GM21717 (cell line): ENCODE results near the gene STAT3.

ENCODE experiments used
- ATAC-seq: cut with Tn5 transposase; IDR thresholded peaks from one replicate; pipeline ENCODE4 v1.9.1; 2021; ENCODE audit warnings: mild to moderate bottlenecking, moderate library complexity; ENCODE audit not compliant: unreplicated experiment

Gene STAT3

DNA sequence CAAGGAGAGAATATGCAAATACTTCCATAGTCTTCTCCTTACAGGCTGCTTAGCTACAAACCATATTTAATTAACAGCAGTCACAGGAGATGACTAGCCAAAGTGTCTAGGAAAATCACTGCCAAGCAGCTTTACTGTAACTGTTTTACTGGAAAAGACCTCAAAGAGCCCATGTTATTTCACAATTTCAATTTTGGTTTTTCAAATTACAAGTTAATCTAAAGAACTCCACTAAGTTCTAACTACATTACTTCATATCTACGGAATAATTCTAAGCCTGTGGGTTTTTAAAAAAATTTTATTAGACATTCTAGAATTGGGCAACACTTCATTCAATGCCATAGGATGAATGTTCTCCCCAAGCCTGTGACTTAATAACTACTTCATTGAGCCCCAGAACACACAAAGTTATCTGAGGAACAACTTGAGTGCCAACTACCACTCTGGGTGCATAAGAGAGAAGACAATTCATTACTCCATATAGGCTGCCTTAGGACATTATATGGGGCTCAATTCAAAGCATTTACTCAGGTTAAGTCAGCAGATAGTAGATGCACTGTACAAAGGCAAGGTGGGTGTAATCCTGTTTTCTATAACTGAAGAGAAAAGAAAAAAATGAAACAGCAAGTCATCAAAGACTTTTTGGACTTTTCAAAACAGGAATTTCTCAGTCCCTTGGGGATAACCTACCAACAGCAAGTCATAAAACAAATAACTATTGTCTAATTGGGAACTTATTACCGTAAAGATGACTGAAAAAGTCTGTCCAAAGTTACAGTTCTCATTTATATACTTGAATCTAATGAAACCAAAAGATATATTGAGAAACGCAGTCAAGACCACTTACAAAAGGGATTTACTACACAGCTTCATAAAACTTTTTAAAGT, 33.0 kb downstream of the STAT3 start:
- no peak for ATAC-seq

DNA sequence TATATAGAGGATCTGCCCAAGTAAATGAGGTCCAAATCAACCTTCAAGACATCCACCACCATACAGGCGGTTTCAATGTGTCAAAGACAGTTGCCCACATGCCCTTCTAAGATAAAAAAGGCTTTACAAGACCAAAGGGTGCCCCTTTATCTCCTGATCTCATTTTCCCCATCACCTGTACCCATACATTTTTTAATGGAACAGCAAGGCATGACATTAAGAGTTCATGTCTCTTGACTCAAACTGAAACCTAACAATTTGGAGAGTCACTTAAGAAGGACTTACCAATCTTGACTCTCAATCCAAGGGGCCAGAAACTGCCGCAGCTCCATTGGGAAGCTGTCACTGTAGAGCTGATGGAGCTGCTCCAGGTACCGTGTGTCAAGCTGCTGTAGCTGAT, 40.1 kb downstream of the STAT3 start:
- ATAC-seq, result no peak

DNA sequence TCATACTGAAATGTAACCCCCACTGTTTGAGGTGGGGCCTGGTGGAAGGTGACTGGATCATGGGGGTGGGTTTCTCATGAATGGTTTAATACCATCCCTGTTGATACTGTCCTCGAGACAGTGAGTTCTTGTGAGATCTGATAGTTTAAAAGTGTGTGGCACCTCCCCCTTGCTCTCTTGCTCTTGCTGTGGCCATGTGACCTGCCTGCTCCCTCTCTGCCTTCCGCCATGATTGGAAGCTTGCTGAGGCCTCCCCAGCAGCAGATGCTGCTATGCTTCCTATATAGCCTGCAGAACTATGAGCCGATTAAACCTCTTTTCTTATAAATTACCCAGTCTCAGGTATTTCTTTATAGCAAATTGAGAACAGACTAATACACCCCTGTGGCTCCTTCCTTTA, 40.6 kb downstream of the STAT3 start:
- no peak for ATAC-seq

DNA sequence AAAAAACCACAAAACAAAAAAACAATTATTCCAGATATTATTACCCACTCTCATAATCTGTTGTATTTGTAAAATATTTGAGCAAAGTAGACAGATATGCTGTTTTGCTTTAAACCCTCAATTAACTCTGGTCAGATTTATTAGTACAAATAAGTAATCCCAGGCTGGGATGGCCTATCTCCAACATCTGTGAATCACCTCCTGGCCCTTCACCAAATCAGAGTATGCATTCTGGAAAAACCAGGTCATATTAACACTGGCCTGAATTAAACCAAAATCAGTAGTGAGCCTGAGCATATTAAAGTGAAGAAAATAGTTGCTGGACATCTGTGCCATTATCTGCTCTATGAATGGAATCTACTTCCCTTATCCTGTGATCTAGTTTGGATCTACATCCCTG, 41.0 kb downstream of the STAT3 start:
- no peak for ATAC-seq

DNA sequence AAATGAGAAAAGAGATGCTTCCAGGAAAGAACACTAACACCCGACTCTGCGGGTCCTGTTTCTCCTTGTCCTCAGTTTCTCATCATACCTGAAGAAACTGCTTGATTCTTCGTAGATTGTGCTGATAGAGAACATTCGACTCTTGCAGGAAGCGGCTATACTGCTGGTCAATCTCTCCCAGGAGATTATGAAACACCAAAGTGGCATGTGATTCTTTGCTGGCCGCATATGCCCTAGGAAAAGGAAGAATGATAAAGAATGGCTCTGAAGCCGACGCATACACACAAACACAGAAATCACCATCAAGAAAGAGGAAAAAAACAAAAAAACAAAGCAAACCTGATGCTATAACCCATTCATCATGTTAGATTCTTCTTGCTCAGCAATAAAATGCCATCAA, 41.8 kb downstream of the STAT3 start:
- ATAC-seq, result no peak

DNA sequence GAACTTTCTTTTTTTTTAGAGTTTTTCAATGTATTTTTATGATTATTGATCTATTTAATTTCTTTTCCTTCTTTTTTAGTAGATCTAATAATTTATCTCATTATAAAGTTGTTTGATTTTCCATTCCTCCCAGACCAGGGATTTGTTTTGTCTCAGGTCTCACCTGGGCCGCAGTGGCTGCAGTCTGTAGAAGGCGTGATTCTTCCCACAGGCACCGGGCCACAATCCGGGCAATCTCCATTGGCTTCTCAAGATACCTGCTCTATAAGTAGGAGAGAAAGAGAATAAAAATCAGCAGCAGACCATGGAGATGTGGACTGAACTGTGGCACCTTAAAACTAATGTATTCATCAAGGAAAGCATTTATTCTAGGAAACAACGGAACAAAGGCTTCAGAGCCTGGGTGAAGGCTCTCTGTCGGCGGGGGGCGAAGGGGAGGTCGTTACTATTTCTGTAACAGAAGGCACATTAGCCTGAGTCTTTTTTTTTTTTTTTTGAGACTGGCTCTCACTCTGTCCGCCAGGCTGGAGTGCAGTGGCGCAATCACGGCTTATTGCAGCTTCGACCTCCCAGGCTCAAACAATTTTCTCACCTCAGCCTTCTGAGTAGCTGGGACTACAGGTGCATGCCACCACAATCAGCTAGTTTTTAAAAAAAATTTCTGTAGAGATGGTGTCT, 42.7 kb downstream of the STAT3 start:
- no peak for ATAC-seq

DNA sequence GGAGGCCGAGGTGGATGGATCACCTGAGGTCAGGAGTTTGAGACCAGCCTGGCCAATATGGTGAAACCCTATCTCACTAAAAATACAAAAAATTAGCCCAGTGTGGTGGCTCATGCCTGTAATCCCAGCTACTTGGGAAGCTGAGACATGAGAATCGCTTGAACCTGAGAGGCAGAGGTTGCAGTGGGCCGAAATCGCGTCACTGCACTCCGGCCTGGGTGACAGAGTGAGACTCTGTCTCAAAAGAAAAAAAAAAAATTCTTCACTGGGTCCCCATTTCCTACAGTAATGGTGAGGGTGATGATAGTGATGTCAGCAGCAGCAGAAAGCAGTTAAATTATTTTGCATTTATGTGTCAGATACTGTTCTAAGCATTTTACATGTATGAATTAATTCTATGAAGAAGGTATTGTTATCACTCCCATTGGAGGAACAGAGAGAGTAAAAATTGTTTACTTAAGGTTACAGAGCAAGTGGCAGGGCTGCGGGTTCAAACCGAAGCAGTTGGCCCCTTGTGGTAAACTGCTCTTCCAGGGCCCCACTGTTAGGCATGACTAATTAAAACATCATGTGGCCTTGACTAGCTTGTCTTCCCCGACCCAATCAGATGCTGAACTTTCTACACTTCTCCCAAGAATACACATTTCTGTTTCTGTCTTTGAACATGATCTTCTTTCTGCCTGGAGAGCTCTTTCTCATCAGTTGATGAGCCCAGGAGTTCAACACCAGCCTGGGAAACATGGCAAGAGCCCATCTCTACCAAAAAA, 45.8 kb downstream of the STAT3 start:
- ATAC-seq, result no peak

DNA sequence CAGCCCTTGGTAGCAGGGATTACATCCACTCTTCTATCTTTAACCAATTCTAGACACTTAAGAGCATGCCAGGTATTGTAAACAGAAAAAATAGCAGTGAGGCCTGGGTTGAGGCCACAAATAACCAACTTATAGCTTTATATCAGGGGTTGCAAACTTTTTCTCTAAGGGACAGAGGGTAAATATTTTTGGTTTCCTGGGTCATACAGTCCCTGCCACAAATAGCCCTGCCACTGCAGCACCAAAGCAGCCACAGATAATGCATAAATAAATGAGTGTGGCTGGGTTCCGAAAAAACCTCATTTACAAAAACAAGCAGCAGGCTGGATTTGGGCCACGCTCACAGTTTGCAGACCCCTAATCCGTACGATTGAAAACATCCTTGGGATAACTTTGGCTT, 46.7 kb downstream of the STAT3 start:
- no peak for ATAC-seq

DNA sequence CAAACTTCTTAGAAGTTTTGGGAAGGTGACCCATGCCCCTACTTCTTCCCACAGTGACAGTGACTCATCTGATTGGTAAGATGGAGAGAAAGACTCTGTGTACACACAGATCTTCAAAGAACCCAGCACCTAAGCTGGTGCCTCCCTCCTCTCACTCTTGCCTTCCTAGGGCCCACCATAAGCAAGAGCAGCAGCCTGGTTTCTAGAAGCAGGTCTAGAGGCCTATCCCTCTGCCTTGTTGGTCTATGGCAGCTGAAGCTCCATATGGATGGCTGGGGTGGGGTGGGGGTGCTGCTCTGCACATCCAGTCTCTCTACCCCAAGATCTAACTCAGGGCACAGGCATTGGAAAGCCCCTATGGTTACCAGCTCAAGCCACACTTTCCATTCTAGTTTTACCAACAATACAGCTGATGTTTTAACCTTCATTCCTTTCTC, 47.5 kb downstream of the STAT3 start:
- ATAC-seq, result no peak

DNA sequence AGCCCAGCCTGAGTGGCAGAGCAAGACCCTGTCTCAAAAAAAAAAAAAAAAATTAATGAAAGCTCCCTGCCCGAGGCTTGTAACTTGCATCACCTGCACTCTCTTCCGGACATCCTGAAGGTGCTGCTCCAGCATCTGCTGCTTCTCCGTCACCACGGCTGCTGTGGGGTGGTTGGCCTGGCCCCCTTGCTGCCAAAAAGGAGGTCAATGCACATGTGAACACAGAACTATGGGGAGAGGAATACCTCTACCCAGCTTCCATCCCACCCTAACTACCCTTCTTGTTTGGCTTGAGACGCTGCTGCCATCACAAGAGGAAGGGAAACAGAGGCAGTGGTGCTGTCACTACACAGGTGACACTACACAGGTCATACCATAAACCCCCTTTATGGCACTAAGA, 49.0 kb downstream of the STAT3 start:
- ATAC-seq, result no peak

DNA sequence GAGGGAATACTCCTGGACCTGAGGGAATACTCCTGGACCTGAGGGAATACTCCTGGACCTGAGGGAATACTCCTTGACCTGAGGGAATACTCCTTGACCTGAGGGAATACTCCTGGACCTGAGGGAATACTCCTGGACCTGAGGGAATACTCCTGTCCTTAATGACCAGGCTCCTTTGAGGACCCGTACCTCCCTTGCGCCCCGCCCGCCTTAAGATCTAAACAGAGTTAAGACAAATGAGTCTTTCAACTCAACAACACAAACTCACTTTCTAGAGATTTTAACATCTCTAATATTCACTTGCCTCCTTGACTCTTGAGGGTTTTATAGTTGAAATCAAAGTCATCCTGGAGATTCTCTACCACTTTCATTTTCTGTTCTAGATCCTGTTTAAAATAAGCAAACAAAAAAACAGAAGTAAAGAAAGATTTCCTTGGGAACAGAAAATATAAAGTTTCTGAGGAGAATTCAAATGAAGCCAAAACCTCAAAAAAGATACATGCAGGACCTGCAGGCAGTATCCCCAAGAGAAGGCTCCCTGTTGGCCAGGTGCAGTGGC, 49.7 kb downstream of the STAT3 start:
- ATAC-seq, result no peak

DNA sequence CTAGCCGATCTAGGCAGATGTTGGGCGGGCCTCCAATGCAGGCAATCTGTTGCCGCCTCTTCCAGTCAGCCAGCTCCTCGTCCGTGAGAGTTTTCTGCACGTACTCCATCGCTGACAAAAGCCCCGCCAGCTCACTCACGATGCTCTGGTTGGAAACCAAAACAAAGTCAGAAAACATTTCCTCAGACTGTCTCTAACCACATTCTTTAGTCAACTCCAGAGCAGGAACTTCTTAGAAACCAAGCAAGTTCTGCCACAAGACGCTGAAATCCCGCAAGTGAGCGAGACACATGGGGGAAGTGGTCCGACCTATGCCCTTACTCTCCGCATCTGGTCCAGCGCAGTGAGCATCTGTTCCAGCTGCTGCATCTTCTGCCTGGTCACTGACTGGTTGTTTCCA, 50.8 kb downstream of the STAT3 start:
- peak; percentile 39 for ATAC-seq

DNA sequence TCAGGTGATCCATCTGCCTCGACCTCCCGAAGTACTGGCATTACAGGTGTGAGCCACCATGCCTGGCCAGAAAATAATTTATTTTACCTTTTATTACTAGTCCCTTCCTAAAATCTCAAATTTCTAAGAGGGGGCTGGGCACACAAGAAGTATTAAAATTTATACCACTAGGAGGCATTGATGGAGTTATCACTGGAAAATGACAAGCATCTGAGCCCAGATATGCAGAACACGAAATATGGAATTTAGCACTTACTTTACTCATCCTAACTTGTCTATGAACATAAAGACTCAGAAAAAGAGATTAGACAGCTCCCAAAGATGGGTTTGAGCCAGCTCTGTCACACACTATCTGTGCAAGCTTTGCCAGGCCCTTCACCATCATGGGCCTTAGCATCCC, 53.6 kb downstream of the STAT3 start:
- ATAC-seq, result no peak

DNA sequence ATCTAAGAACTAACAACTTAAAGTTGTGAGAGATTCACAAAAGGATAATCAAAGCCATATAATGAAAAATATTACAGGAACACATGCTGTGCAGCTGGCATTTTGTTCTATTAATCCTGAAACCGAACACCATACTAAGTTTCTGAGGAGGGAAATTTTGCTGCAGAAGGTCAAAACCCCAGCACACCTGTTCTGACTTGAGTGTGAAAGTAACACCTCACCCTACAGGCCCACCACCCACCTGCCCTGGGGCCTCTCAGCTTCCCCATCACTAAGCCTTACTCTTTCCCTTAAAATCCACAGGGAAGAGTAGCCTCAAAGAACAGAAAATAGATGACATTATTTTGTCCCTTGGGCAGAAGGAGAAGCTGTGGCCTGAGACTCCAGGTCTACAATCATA, 55.2 kb downstream of the STAT3 start:
- ATAC-seq, result peak; percentile 35

DNA sequence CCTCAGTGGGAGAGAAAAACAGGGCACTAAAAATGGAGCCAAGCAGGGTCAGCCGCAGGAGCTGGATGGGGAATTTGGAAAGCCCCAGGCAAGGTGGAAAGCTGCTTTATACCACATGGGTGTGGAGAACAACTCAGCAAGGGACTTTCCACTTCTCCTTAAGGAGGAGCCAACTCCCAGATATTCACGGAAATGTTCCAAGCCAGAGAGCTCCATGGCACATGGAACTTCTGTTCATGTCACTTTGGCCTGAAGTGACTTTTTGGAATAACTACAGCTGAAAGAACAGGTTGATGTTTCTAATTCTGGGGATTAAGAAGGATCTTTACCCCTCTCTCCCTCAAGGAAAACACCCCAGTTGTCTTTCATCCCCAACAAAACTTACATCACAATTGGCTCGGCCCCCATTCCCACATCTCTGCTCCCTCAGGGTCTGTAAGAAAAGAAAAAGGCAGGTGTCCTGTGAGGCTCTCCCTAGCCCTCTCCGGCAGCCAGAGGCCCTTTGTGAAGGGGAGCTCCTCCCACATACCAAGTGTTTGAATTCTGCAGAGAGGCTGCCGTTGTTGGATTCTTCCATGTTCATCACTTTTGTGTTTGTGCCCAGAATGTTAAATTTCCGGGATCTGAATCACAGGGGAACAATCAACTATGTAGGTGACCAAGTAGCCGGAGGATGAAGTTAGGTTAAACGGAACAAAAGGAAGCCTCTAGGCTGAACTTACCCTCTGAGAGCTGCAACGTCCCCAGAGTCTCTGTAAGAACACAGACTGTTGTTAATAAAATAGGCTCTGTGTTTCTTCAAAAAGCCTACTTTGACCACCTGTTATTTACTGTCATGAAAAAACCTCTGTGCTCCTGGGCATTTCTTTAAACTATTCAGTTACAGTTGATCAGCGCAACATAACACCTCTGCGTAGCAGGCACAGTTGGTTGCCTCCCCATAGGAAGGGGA, 58.9 kb downstream of the STAT3 start:
- no peak for ATAC-seq

DNA sequence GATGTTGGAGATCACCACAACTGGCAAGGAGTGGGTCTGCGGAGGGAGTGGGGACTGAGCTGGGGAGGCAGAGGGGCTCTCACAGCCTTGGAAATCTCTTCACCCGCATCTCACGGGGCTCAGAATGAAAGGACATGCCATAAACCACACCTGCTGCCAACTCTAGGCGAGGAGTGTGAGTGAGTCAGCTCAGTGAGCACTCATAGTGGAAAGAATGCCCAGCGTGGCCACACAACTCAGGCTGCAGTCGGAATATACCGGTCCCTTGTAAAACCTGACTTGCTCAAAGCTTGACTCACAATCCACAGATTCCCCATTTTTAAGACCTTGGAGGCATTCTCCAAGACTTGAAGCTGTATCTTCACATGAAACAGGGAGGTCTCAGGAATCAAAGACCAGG, 63.2 kb downstream of the STAT3 start:
- ATAC-seq, result no peak

DNA sequence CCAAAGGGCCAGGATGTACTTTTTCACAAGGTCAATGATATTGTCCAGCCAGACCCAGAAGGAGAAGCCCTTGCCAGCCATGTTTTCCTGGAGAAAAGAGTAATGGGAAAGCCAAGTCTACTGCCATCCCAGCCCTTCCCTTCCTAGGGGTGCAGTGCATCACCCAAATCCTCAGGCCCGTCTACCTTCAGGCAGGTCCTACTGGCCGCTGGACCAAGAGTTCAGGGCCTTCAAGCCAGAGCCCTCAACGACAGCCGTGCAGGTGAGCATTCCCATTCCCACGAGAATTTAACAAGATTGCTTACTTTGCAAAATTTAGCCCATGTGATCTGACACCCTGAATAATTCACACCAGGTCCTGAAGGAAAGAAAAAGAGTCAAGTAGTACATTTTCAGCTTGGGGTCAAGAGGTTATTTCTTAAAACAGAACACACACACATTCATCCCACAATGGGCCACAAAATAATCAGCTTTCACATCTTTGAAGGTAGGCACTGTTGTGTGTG, 64.9 kb downstream of the STAT3 start:
- peak; percentile 14 for ATAC-seq

DNA sequence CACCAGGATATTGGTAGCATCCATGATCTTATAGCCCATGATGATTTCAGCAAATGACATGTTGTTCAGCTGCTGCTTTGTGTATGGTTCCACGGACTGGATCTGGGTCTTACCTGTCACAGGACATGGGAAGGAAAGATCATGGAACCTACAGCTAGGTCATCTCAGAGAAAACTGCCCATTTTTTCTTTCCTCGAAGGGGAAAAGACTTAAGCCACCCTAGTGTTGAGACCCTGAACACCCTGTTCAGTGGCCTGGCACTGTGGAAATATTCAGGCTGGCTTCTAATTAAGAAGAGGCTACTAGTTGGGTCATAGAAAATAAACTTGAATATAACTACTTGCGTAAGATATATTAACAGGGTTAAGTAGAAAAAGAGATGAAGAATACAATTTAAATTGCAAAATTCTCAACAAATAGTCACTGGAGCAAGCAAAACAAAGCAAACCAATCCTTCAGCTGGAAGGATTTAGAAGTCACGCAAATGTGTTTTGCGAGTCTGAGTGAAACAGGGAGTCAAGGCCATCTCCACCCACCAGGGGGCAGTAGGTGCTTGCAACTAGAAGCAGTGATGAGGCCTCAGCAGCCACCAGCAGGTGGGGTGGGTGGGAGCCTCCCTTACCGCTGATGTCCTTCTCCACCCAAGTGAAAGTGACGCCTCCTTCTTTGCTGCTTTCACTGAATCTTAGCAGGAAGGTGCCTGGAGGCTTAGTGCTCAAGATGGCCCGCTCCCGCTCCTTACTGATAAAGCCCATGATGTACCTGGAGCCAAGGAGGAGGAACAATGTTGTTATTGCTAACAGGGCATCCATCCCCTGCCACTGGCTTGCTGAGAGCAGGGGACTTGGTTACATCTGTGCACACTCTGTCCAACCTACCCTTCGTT, 65.6 kb downstream of the STAT3 start:
- ATAC-seq, result peak; percentile 58

DNA sequence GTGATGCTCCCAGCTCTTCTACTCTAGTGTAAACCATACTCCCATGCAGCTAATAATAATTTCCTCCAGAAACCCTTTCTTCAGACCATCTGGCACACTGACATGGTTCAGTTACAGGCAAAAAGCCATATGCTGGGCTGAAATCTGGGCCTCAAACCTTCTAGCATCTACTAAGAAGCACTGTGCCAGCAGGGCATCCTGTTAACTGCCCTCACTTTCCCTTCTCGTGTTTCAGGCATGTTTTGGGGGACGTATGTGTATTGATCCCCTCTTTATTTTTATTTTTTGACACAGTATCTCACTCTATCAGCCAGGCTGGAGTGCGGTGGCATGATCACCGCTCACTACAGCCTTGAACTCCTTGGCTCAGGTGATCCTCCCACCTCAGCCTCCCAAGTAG, 66.7 kb downstream of the STAT3 start:
- ATAC-seq, result no peak
